ENCODE data around the gene DIAPH2. TPM values are rescaled to one million over a fixed set of nuclear protein-coding genes. Genes with fewer than 3 reads are reported as not detected.
"Not testable (repeated sequence)": the region's sequence is repeated elsewhere in the genome, so short reads cannot be mapped to it uniquely, and the experiment has no call there.

Gene DIAPH2
- total RNA-seq, 1 donor from 2014 or later, result 12.3 TPM

- DNase-seq (ENCODE audit: low read depth), result no peak
- H3K27me3 ChIP-seq (ENCODE audit: control insufficient read depth, insufficient read depth, low read length), result no peaks in the 10 kb centered on the region
- no peak overlapping the region for H3K4me3 ChIP-seq (ENCODE audit: low read depth, low read length)
- TF ChIP-seq, protein P1, sequence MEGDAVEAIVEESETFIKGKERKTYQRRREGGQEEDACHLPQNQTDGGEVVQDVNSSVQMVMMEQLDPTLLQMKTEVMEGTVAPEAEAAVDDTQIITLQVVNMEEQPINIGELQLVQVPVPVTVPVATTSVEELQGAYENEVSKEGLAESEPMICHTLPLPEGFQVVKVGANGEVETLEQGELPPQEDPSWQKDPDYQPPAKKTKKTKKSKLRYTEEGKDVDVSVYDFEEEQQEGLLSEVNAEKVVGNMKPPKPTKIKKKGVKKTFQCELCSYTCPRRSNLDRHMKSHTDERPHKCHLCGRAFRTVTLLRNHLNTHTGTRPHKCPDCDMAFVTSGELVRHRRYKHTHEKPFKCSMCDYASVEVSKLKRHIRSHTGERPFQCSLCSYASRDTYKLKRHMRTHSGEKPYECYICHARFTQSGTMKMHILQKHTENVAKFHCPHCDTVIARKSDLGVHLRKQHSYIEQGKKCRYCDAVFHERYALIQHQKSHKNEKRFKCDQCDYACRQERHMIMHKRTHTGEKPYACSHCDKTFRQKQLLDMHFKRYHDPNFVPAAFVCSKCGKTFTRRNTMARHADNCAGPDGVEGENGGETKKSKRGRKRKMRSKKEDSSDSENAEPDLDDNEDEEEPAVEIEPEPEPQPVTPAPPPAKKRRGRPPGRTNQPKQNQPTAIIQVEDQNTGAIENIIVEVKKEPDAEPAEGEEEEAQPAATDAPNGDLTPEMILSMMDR (IDR thresholded peaks at IDR 0.05; ENCODE audit: insufficient read depth, low read length, poor library complexity, severe bottlenecking), result no peak
- H3K36me3 ChIP-seq (ENCODE audit: control insufficient read depth, insufficient read depth, low read length), result no peaks in the 10 kb centered on the region
Measured at GRCh38 chrX:97402903-97403302, 718.3 kb downstream of the DIAPH2 start.

- no peaks in the 10 kb centered on the region for H3K27me3 ChIP-seq (ENCODE audit: control insufficient read depth, insufficient read depth, low read length)
- TF ChIP-seq, protein P1 (IDR thresholded peaks at IDR 0.05; ENCODE audit: insufficient read depth, low read length, poor library complexity, severe bottlenecking), result no peak
- no peak overlapping the region for H3K4me3 ChIP-seq (ENCODE audit: low read depth, low read length)
- no peaks in the 10 kb centered on the region for H3K36me3 ChIP-seq (ENCODE audit: control insufficient read depth, insufficient read depth, low read length)
- DNase-seq (ENCODE audit: low read depth), result no peak
Measured at GRCh38 chrX:97405031-97405660, 720.5 kb downstream of the DIAPH2 start.

GRCh38 chrX:97409632-97410415 lies 725.2 kb downstream of the DIAPH2 start:
- not testable (repeated sequence) for H3K27me3 ChIP-seq (ENCODE audit: control insufficient read depth, insufficient read depth, low read length); H3K4me3 ChIP-seq (ENCODE audit: low read depth, low read length); H3K36me3 ChIP-seq (ENCODE audit: control insufficient read depth, insufficient read depth, low read length); DNase-seq (ENCODE audit: low read depth)

GRCh38 chrX:97416461-97416860 lies 731.8 kb downstream of the DIAPH2 start:
- no peaks in the 10 kb centered on the region for H3K27me3 ChIP-seq (ENCODE audit: control insufficient read depth, insufficient read depth, low read length)
- TF ChIP-seq, protein P1 (IDR thresholded peaks at IDR 0.05; ENCODE audit: insufficient read depth, low read length, poor library complexity, severe bottlenecking), result no peak
- no peak for DNase-seq (ENCODE audit: low read depth)
- no peaks in the 10 kb centered on the region for H3K36me3 ChIP-seq (ENCODE audit: control insufficient read depth, insufficient read depth, low read length)
- no peak overlapping the region for H3K4me3 ChIP-seq (ENCODE audit: low read depth, low read length)

DNA sequence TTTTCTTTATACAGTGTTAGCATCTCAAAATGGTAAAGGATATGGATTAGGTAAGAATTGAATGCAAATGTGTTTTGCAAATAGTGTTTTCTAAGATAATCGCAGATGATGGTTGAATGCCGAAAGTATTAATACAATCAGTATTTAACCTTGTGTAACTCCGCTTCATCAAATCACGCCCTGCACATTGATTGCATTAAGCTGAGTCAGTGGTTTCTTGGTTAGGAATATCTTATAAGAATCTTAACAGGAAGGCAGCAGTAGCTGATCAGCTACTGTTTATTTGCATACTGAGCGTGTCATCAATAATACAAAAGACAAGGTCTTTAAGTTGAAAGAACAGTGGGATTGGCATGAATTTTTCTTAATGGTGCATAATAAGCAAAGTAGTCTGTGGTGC lies 744.5 kb downstream of the DIAPH2 start:
- Histone ChIP-seq H3K4me3 (ENCODE audit: low read depth, low read length) (no peak overlapping the region), H3K27me3 (ENCODE audit: control insufficient read depth, insufficient read depth, low read length) (no peaks in the 10 kb centered on the region), H3K36me3 (ENCODE audit: control insufficient read depth, insufficient read depth, low read length) (no peaks in the 10 kb centered on the region)
- TF ChIP-seq, protein P1 (IDR thresholded peaks at IDR 0.05; ENCODE audit: insufficient read depth, low read length, poor library complexity, severe bottlenecking), result no peak
- DNase-seq (ENCODE audit: low read depth), result no peak

- Histone ChIP-seq H3K36me3 (ENCODE audit: control insufficient read depth, insufficient read depth, low read length) (no peaks in the 10 kb centered on the region), H3K4me3 (ENCODE audit: low read depth, low read length) (no peak overlapping the region), H3K27me3 (ENCODE audit: control insufficient read depth, insufficient read depth, low read length) (no peaks in the 10 kb centered on the region)
- DNase-seq (ENCODE audit: low read depth), result no peak
- TF ChIP-seq, protein P1 (IDR thresholded peaks at IDR 0.05; ENCODE audit: insufficient read depth, low read length, poor library complexity, severe bottlenecking), result no peak
Measured at GRCh38 chrX:97431281-97431680, 746.6 kb downstream of the DIAPH2 start.
